Parathyroid adenoma (tissue), 2 donors: ENCODE measurements around the gene NCAPG.

Source experiments
- H2AFZ ChIP-seq: fragments of 300-600 bp; sonication (generic); one replicate; pipeline ENCODE4 v1.7.0; 2017; ENCODE audit warnings: antibody characterized with exemption, mild to moderate bottlenecking
- H3K27ac ChIP-seq: fragments of 300-600 bp; sonication (generic); one replicate; pipeline ENCODE4 v1.7.0; 2017
- H3K27me3 ChIP-seq: fragments of 300-600 bp; sonication (generic); one replicate; pipeline ENCODE4 v1.7.0; 2017; ENCODE audit warnings: low read length; ENCODE audit not compliant: control insufficient read depth, insufficient read depth
- H3K36me3 ChIP-seq: fragments of 300-600 bp; sonication (generic); one replicate; pipeline ENCODE4 v1.7.0; 2017; ENCODE audit warnings: low read length; ENCODE audit not compliant: control insufficient read depth, insufficient read depth
- H3K4me1 ChIP-seq: fragments of 300-600 bp; sonication (generic); one replicate; pipeline ENCODE4 v1.7.0; 2017; ENCODE audit warnings: control low read depth
- H3K4me2 ChIP-seq: fragments of 300-600 bp; sonication (generic); one replicate; pipeline ENCODE4 v1.7.0; 2017; ENCODE audit warnings: low read length
- H3K4me3 ChIP-seq: fragments of 300-600 bp; sonication (generic); one replicate; pipeline ENCODE4 v1.7.0; 2017; ENCODE audit warnings: low read depth, low read length
- H3K79me2 ChIP-seq: fragments of 300-600 bp; sonication (generic); one replicate; pipeline ENCODE4 v1.7.0; 2017; ENCODE audit warnings: control low read depth
- H3K9ac ChIP-seq: fragments of 300-600 bp; sonication (generic); one replicate; pipeline ENCODE4 v1.7.0; 2017; ENCODE audit warnings: mild to moderate bottlenecking
- H3K9me3 ChIP-seq: fragments of 300-600 bp; sonication (generic); one replicate; pipeline ENCODE4 v1.7.0; 2017; ENCODE audit warnings: low read length; ENCODE audit not compliant: control insufficient read depth
- CTCF ChIP-seq: fragments of 300-600 bp; sonication (generic); IDR thresholded peaks from one replicate; pipeline ENCODE4 v1.7.0; 2017; ENCODE audit warnings: antibody characterized with exemption, mild to moderate bottlenecking
- donor health status: primary hyperparathyroidism.

NCAPG gene

GRCh38 chr4:17788956-17789355 is 21.8 kb upstream of the NCAPG start:
- H3K27ac ChIP-seq = no peak overlapping the region
- H3K36me3 ChIP-seq = no peaks in the 10 kb centered on the region
- H3K4me2 ChIP-seq = no peak overlapping the region
- no peak overlapping the region for H3K9ac ChIP-seq
- no peak overlapping the region for H3K4me3 ChIP-seq
- no peak overlapping the region for H2AFZ ChIP-seq
- no peak for TF ChIP-seq CTCF
- H3K79me2 ChIP-seq = no peaks in the 10 kb centered on the region
- H3K4me1 ChIP-seq = no peaks in the 10 kb centered on the region
- H3K27me3 ChIP-seq = no peaks in the 10 kb centered on the region
- H3K9me3 ChIP-seq = no peaks in the 10 kb centered on the region

GRCh38 chr4:17794730-17795129 is 16.0 kb upstream of the NCAPG start:
- H3K27ac ChIP-seq = no peak overlapping the region
- H3K79me2 ChIP-seq = no peaks in the 10 kb centered on the region
- no peak overlapping the region for H3K9ac ChIP-seq
- no peak for TF ChIP-seq CTCF
- no peak overlapping the region for H3K4me2 ChIP-seq
- no peaks in the 10 kb centered on the region for H3K9me3 ChIP-seq
- H3K4me3 ChIP-seq = no peak overlapping the region
- no peaks in the 10 kb centered on the region for H3K4me1 ChIP-seq
- no peaks in the 10 kb centered on the region for H3K27me3 ChIP-seq
- no peaks in the 10 kb centered on the region for H3K36me3 ChIP-seq
- no peak overlapping the region for H2AFZ ChIP-seq

GRCh38 chr4:17797808-17798207 is 13.0 kb upstream of the NCAPG start:
- H2AFZ ChIP-seq = no peak overlapping the region
- no peaks in the 10 kb centered on the region for H3K36me3 ChIP-seq
- H3K27ac ChIP-seq = no peak overlapping the region
- no peak overlapping the region for H3K9ac ChIP-seq
- no peak overlapping the region for H3K4me2 ChIP-seq
- no peaks in the 10 kb centered on the region for H3K79me2 ChIP-seq
- no peaks in the 10 kb centered on the region for H3K27me3 ChIP-seq
- no peak overlapping the region for H3K4me3 ChIP-seq
- no peaks in the 10 kb centered on the region for H3K9me3 ChIP-seq
- no peak for TF ChIP-seq CTCF
- no peaks in the 10 kb centered on the region for H3K4me1 ChIP-seq

- peaks cover 14% of the 10 kb centered on the region for H3K79me2 ChIP-seq
- H3K36me3 ChIP-seq = no peaks in the 10 kb centered on the region
- no peaks in the 10 kb centered on the region for H3K9me3 ChIP-seq
- no peak for TF ChIP-seq CTCF
- no peak overlapping the region for H3K4me2 ChIP-seq
- no peak overlapping the region for H3K4me3 ChIP-seq
- H3K27me3 ChIP-seq = no peaks in the 10 kb centered on the region
- no peak overlapping the region for H3K9ac ChIP-seq
- H2AFZ ChIP-seq = no peak overlapping the region
- peaks cover 4% of the 10 kb centered on the region for H3K4me1 ChIP-seq
- no peak overlapping the region for H3K27ac ChIP-seq
Measured at GRCh38 chr4:17805580-17806155, 5.1 kb upstream of the NCAPG start.

GRCh38 chr4:17807446-17807845 is 3.3 kb upstream of the NCAPG start:
- Histone ChIP-seq H3K9ac (no peak overlapping the region), H3K9me3 (no peaks in the 10 kb centered on the region), H2AFZ (no peak overlapping the region), H3K4me1 (peaks cover 4% of the 10 kb centered on the region), H3K4me3 (no peak overlapping the region), H3K79me2 (peaks cover 14% of the 10 kb centered on the region), H3K27me3 (no peaks in the 10 kb centered on the region), H3K36me3 (no peaks in the 10 kb centered on the region), H3K4me2 (peak overlapping the region; percentile 5), H3K27ac (no peak overlapping the region)
- TF ChIP-seq CTCF = no peak
